Memory B cell (primary cell): ENCODE data around the gene KLHL24.
"Not testable (repeated sequence)": the region's sequence is repeated elsewhere in the genome, so short reads cannot be mapped to it uniquely, and the experiment has no call there.

Source experiments
- ATAC-seq: fragments of 150-1000 bp; cut with Tn5 transposase; 2 replicates; pipeline ENCODE4 v1.10.0; 2021; ENCODE audit warnings: low read depth, mild to moderate bottlenecking, moderate library complexity
- DNase-seq, 2 donors: peaks; one replicate each; pipeline ENCODE4 v3.0.0; 2022; ENCODE audit warnings: low spot score in 2 of 2
- H3K27ac Mint-ChIP-seq: one replicate; pipeline ENCODE4 v1.8.0; 2022; ENCODE audit warnings: mild to moderate bottlenecking, moderate library complexity, mixed read lengths
- H3K27me3 Mint-ChIP-seq: one replicate; pipeline ENCODE4 v1.8.0; 2022; ENCODE audit warnings: mixed read lengths
- H3K36me3 Mint-ChIP-seq: one replicate; pipeline ENCODE4 v1.8.0; 2022; ENCODE audit warnings: mild to moderate bottlenecking, mixed read lengths
- H3K4me1 Mint-ChIP-seq: one replicate; pipeline ENCODE4 v1.8.0; 2022; ENCODE audit warnings: mixed read lengths
- H3K4me3 Mint-ChIP-seq: one replicate; pipeline ENCODE4 v1.8.0; 2022; ENCODE audit warnings: mild to moderate bottlenecking, moderate library complexity, mixed read lengths
- H3K9me3 Mint-ChIP-seq: one replicate; pipeline ENCODE4 v1.8.0; 2022; ENCODE audit warnings: mixed read lengths

The KLHL24 gene

GRCh38 chr3:183620252-183620628 is 15.2 kb upstream of the KLHL24 start:
- no peak for DNase-seq
- Mint-ChIP-seq H3K27me3 (peaks cover 3% of the 10 kb centered on the region), H3K4me3 (no peak overlapping the region), H3K4me1 (no peaks in the 10 kb centered on the region), H3K9me3 (peaks cover 4% of the 10 kb centered on the region), H3K27ac (no peak overlapping the region), H3K36me3 (peaks cover 4% of the 10 kb centered on the region)
- ATAC-seq, result no peak

DNA sequence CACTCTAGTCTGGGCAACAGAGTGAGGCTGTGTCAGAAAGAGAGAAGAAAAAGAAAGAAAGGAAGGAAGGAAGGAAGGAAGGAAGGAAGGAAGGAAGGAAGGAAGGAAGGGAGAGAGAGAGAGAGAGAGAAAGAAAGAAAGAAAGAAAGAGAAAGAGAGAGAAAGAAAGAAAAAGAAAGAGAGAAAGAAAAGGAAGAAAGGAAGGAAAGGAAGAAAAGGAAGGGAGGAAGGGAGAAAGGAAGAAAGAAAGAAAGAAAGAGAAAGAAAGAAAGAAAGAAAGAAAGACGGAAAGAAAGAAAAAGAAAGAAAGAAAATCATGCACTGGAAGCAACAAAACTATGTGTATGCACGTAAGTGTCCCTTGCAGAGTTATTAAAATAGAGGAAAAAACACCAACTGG is 12.9 kb upstream of the KLHL24 start:
- not testable (repeated sequence) for DNase-seq, H3K27ac Mint-ChIP-seq, ATAC-seq, H3K4me1 Mint-ChIP-seq, H3K9me3 Mint-ChIP-seq, H3K36me3 Mint-ChIP-seq, H3K4me3 Mint-ChIP-seq, H3K27me3 Mint-ChIP-seq

- Mint-ChIP-seq H3K27ac (no peak overlapping the region), H3K4me3 (no peak overlapping the region), H3K4me1 (no peaks in the 10 kb centered on the region), H3K9me3 (no peaks in the 10 kb centered on the region), H3K27me3 (peaks cover 8% of the 10 kb centered on the region), H3K36me3 (no peaks in the 10 kb centered on the region)
- ATAC-seq, result no peak
- no peak for DNase-seq
Observed at GRCh38 chr3:183626877-183627594, 8.4 kb upstream of the KLHL24 start.

DNA sequence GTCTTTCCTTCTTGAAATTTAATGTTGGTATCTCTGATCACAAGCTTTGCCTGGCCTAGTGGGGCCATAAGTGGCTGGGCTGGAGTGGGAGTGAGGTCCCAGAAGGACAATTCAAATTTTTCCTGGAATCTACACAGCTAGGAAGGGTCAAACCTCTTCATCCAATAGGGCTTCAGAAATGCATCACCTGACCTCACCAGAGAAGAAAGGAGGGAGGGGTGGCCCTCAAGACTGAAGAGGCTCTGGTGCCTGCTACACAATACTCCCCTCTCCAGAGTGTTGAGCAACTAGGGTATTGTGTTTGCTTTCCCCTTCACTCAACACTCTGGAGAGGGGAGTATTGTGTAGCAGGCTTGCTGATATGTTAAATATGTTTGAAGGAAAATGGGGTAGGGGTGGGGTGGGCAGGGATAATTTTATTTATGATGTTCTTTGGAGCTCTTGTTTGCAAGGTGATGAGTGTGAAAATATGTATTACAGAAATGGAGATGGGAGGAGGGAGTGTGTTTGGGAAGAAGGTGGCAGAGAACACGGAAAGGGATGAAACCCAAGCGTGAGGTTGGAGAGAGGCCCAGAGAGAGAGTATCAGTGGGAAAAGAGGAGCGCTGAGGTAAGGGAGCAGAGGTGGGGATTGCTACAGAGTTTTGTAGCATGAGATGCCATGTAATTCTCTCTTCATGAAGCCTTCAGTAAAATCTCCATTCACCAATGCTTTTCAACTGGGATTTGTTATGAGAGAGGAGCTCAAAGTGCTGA is 5.7 kb upstream of the KLHL24 start:
- ATAC-seq, result no peak
- no peak for DNase-seq
- no peaks in the 10 kb centered on the region for H3K9me3 Mint-ChIP-seq
- no peak overlapping the region for H3K27ac Mint-ChIP-seq
- H3K4me1 Mint-ChIP-seq, result no peaks in the 10 kb centered on the region
- H3K27me3 Mint-ChIP-seq, result peaks cover 6% of the 10 kb centered on the region
- H3K4me3 Mint-ChIP-seq, result no peak overlapping the region
- H3K36me3 Mint-ChIP-seq, result no peaks in the 10 kb centered on the region

GRCh38 chr3:183631715-183632114 is 3.7 kb upstream of the KLHL24 start:
- no peak for DNase-seq
- H3K36me3 Mint-ChIP-seq, result no peaks in the 10 kb centered on the region
- no peak overlapping the region for H3K27ac Mint-ChIP-seq
- H3K27me3 Mint-ChIP-seq, result peaks cover 4% of the 10 kb centered on the region
- no peak for ATAC-seq
- no peak overlapping the region for H3K4me3 Mint-ChIP-seq
- H3K4me1 Mint-ChIP-seq, result no peaks in the 10 kb centered on the region
- no peaks in the 10 kb centered on the region for H3K9me3 Mint-ChIP-seq

GRCh38 chr3:183632725-183633124 is 2.7 kb upstream of the KLHL24 start:
- not testable (repeated sequence) for ATAC-seq, H3K36me3 Mint-ChIP-seq, H3K27ac Mint-ChIP-seq, H3K4me1 Mint-ChIP-seq, H3K9me3 Mint-ChIP-seq, H3K4me3 Mint-ChIP-seq, DNase-seq, H3K27me3 Mint-ChIP-seq

GRCh38 chr3:183634707-183635106 is 716 bp upstream of the KLHL24 start:
- H3K27ac Mint-ChIP-seq, result peak overlapping the region; percentile 97
- peak overlapping the region; percentile 96 for H3K4me3 Mint-ChIP-seq
- DNase-seq (no peak), ATAC-seq (no peak)
- H3K4me1 Mint-ChIP-seq, result peaks cover 13% of the 10 kb centered on the region
- no peaks in the 10 kb centered on the region for H3K9me3 Mint-ChIP-seq
- no peaks in the 10 kb centered on the region for H3K36me3 Mint-ChIP-seq
- peaks cover 2% of the 10 kb centered on the region for H3K27me3 Mint-ChIP-seq

GRCh38 chr3:183635107-183635430 is 354 bp upstream of the KLHL24 start:
- Mint-ChIP-seq H3K36me3 (no peaks in the 10 kb centered on the region), H3K27me3 (no peaks in the 10 kb centered on the region), H3K9me3 (no peaks in the 10 kb centered on the region), H3K4me3 (peak overlapping the region; percentile 96), H3K27ac (peak overlapping the region; percentile 97), H3K4me1 (peaks cover 13% of the 10 kb centered on the region)
- ATAC-seq (no peak), DNase-seq (no peak)

DNA sequence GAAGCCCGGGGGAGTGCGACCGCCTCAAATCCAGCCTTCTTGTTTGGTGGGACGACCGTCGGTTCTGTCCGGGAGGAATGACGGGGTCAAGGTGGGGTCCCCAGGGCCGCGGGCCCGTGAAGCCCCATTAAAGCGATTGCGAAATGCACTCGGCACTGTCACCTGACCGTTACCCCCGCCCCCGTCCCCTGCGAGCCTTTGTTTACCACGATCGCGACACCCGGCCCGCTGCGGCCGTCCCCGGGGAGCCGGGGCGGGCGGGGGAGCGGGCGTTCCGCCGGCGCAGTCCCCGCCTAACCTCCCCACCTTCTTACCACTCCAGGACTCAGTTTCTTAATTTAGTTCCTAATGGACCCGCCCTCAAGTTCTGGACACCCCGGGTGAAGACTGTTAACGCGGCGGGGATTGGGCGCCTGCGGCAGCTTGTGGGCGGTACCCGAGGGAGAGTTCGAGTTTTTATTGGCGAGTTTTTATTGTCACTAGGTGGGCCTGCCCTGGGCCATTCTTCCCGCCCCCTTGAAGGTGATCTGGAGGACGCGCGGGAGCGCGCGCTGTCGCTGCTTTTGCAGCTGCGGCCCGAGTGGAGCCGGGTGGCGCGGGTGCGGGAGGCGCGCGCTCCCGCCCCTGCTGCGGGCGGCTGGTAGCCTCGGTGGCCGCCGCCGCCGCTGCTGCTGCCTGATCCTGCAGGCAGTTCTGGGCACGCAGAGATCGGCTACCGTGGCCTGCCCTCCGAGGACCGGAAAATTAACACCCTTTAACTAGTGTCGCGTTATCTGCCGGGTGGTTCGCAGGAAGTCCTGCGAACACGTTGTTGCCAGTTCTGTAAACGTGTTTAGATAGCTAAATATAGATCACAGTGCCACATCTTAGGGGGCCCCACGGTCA is 1.0 kb downstream of the KLHL24 start:
- peak; percentile 83 to 92 for DNase-seq
- H3K9me3 Mint-ChIP-seq, result no peaks in the 10 kb centered on the region
- H3K36me3 Mint-ChIP-seq, result peaks cover 1% of the 10 kb centered on the region
- ATAC-seq, result peak; percentile 71
- H3K4me1 Mint-ChIP-seq, result peaks cover 14% of the 10 kb centered on the region
- H3K4me3 Mint-ChIP-seq, result peak overlapping the region; percentile 96
- H3K27ac Mint-ChIP-seq, result peak overlapping the region; percentile 97
- no peaks in the 10 kb centered on the region for H3K27me3 Mint-ChIP-seq

- DNase-seq, result no peak
- peaks cover 20% of the 10 kb centered on the region for H3K4me1 Mint-ChIP-seq
- peak overlapping the region; percentile 96 for H3K4me3 Mint-ChIP-seq
- no peak for ATAC-seq
- no peaks in the 10 kb centered on the region for H3K9me3 Mint-ChIP-seq
- no peaks in the 10 kb centered on the region for H3K27me3 Mint-ChIP-seq
- peaks cover 6% of the 10 kb centered on the region for H3K36me3 Mint-ChIP-seq
- peak overlapping the region; percentile 97 for H3K27ac Mint-ChIP-seq
Observed at GRCh38 chr3:183637106-183637486, 1.7 kb downstream of the KLHL24 start.

- Mint-ChIP-seq H3K4me3 (peak overlapping the region; percentile 96), H3K4me1 (peaks cover 21% of the 10 kb centered on the region), H3K27ac (peak overlapping the region; percentile 97)
- H3K36me3 Mint-ChIP-seq, ATAC-seq, H3K9me3 Mint-ChIP-seq, DNase-seq, H3K27me3 Mint-ChIP-seq: not testable (repeated sequence)
Observed at GRCh38 chr3:183637633-183638032, 2.2 kb downstream of the KLHL24 start.

GRCh38 chr3:183638101-183638852 is 2.9 kb downstream of the KLHL24 start:
- H3K36me3 Mint-ChIP-seq, result peaks cover 6% of the 10 kb centered on the region
- peak overlapping the region; percentile 96 for H3K4me3 Mint-ChIP-seq
- no peaks in the 10 kb centered on the region for H3K27me3 Mint-ChIP-seq
- H3K4me1 Mint-ChIP-seq, result peaks cover 21% of the 10 kb centered on the region
- ATAC-seq, result no peak
- DNase-seq, result no peak
- no peaks in the 10 kb centered on the region for H3K9me3 Mint-ChIP-seq
- peak overlapping the region; percentile 97 for H3K27ac Mint-ChIP-seq

GRCh38 chr3:183640635-183641034 is 5.2 kb downstream of the KLHL24 start:
- H3K9me3 Mint-ChIP-seq, H3K27ac Mint-ChIP-seq, DNase-seq, ATAC-seq, H3K4me3 Mint-ChIP-seq, H3K27me3 Mint-ChIP-seq: not testable (repeated sequence)
- peaks cover 17% of the 10 kb centered on the region for H3K36me3 Mint-ChIP-seq
- H3K4me1 Mint-ChIP-seq, result peaks cover 21% of the 10 kb centered on the region
